WTC11 (cell line): ENCODE data around the gene PIGK.

Source experiments
- CREB1 ChIP-seq: sonication (generic); formaldehyde crosslinking; IDR thresholded peaks from 2 replicates; pipeline ENCODE4 v1.8.0; 2023; ENCODE audit warnings: mild to moderate bottlenecking, missing genetic modification reagents
- KAT7 ChIP-seq: sonication (generic); formaldehyde crosslinking; IDR thresholded peaks from 2 replicates; pipeline ENCODE4 v1.8.1; 2023; ENCODE audit warnings: missing genetic modification reagents, mild to moderate bottlenecking, borderline replicate concordance
- TEAD4 ChIP-seq: sonication (generic); formaldehyde crosslinking; IDR thresholded peaks from 2 replicates; pipeline ENCODE4 v1.8.0; 2022; ENCODE audit warnings: mild to moderate bottlenecking, missing genetic modification reagents
- TP53 ChIP-seq: sonication (generic); formaldehyde crosslinking; IDR thresholded peaks from 2 replicates; pipeline ENCODE4 v1.8.1; 2023; ENCODE audit warnings: mild to moderate bottlenecking, missing genetic modification reagents
- TF ChIP-seq, protein P1 (sequence below): fragments of 200-600 bp; IDR thresholded peaks from 2 replicates; pipeline ENCODE4 v1.8.0; 2022; ENCODE audit warnings: antibody characterized with exemption
- TF ChIP-seq, protein P2 (sequence below): sonication (generic); formaldehyde crosslinking; IDR thresholded peaks from 2 replicates; pipeline ENCODE4 v1.8.1; 2022; ENCODE audit warnings: missing genetic modification reagents, borderline replicate concordance
- TF ChIP-seq, protein P3 (sequence below): sonication (generic); formaldehyde crosslinking; IDR thresholded peaks from 2 replicates; pipeline ENCODE4 v1.8.1; 2022; ENCODE audit warnings: low read depth, missing genetic modification reagents, borderline replicate concordance

DNA sequence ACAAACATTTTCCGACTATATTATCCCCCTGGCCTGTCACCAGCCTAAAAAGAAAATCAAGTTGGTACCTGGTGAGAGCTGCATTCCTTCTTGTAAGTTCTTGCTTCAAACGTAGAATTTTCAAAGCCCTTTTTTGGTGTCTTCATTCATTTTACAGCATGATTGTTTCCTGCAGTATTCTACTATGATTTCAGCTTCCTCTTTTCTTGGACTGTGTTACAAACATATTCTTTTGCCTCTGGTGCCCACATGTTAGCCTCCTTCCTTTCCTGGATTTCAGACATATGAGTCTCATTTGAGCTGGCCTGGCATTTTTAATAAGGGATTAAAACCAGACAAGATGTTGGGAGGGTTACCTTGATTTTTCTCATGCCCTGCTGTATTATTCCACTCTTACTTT lies 142.5 kb downstream of the PIGK start:
- TF ChIP-seq, protein P1, sequence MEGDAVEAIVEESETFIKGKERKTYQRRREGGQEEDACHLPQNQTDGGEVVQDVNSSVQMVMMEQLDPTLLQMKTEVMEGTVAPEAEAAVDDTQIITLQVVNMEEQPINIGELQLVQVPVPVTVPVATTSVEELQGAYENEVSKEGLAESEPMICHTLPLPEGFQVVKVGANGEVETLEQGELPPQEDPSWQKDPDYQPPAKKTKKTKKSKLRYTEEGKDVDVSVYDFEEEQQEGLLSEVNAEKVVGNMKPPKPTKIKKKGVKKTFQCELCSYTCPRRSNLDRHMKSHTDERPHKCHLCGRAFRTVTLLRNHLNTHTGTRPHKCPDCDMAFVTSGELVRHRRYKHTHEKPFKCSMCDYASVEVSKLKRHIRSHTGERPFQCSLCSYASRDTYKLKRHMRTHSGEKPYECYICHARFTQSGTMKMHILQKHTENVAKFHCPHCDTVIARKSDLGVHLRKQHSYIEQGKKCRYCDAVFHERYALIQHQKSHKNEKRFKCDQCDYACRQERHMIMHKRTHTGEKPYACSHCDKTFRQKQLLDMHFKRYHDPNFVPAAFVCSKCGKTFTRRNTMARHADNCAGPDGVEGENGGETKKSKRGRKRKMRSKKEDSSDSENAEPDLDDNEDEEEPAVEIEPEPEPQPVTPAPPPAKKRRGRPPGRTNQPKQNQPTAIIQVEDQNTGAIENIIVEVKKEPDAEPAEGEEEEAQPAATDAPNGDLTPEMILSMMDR, result no peak
- TF ChIP-seq, protein P2, sequence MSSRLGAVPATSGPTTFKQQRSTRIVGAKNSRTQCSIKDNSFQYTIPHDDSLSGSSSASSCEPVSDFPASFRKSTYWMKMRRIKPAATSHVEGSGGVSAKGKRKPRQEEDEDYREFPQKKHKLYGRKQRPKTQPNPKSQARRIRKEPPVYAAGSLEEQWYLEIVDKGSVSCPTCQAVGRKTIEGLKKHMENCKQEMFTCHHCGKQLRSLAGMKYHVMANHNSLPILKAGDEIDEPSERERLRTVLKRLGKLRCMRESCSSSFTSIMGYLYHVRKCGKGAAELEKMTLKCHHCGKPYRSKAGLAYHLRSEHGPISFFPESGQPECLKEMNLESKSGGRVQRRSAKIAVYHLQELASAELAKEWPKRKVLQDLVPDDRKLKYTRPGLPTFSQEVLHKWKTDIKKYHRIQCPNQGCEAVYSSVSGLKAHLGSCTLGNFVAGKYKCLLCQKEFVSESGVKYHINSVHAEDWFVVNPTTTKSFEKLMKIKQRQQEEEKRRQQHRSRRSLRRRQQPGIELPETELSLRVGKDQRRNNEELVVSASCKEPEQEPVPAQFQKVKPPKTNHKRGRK (CRISPR knock-in tag), result no peak
- no peak for TF ChIP-seq KAT7 (CRISPR knock-in tag)
- TF ChIP-seq TP53 (CRISPR knock-in tag), result no peak
- TF ChIP-seq, protein P3, sequence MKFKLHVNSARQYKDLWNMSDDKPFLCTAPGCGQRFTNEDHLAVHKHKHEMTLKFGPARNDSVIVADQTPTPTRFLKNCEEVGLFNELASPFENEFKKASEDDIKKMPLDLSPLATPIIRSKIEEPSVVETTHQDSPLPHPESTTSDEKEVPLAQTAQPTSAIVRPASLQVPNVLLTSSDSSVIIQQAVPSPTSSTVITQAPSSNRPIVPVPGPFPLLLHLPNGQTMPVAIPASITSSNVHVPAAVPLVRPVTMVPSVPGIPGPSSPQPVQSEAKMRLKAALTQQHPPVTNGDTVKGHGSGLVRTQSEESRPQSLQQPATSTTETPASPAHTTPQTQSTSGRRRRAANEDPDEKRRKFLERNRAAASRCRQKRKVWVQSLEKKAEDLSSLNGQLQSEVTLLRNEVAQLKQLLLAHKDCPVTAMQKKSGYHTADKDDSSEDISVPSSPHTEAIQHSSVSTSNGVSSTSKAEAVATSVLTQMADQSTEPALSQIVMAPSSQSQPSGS, result no peak
- no peak for TF ChIP-seq CREB1
- TF ChIP-seq TEAD4, result no peak
